Limb (tissue), 2 donors: ENCODE data around the gene RSL1D1.
"Not testable (repeated sequence)": the region's sequence is repeated elsewhere in the genome, so short reads cannot be mapped to it uniquely, and the experiment has no call there.

Experiments
- DNase-seq, 2 donors: peaks; one replicate each; pipeline ENCODE4 v3.0.0-alpha.2; 2016; ENCODE audit errors: extremely low spot score in 2 of 2

RSL1D1 gene

GRCh38 chr16:11844499-11844898 is 6.8 kb downstream of the RSL1D1 start:
- DNase-seq = no peak

DNA sequence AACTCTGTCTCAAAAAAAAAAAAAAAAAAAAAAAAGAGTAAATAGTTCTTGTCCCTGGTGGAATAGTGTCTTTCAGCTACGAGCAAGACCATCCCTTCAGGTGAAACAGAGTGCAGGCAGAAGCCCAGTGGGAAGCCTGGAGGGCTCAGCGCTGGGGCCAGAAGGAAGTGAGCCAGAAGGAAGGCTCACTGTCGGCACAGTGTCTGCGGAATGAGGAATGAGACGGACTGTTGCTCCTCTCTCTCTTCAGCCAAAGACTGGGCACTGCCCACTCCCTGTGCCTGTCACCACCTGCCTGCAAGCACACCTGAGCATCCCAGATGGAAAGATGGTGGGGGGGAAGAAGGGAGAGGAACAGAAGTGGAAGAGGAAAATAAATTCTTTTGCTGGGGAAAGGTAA is 7.5 kb downstream of the RSL1D1 start:
- DNase-seq = no peak

DNA sequence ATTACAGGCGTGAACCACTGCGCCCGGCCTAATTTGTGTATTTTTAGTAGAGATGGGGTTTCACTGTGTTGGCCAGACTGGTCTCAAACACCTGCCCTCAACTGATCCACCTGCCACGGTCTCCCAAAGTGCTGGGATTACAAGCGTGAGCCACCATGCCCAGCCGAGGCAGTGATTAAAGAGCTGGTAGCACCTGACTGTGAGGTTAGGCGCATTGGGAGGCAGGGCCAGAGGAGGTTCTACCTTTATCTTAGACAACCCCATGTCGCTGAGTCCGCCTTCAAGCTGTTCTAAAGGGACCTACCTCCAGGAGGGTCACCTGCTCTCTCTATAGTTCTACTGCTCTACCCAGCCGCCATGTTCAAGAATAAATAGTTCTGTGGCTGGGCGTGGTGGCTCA is 8.1 kb downstream of the RSL1D1 start:
- no peak for DNase-seq

- no peak for DNase-seq
Observed at GRCh38 chr16:11841026-11841425, 10.3 kb downstream of the RSL1D1 start.

GRCh38 chr16:11836650-11837244 is 14.6 kb downstream of the RSL1D1 start:
- no peak for DNase-seq

DNA sequence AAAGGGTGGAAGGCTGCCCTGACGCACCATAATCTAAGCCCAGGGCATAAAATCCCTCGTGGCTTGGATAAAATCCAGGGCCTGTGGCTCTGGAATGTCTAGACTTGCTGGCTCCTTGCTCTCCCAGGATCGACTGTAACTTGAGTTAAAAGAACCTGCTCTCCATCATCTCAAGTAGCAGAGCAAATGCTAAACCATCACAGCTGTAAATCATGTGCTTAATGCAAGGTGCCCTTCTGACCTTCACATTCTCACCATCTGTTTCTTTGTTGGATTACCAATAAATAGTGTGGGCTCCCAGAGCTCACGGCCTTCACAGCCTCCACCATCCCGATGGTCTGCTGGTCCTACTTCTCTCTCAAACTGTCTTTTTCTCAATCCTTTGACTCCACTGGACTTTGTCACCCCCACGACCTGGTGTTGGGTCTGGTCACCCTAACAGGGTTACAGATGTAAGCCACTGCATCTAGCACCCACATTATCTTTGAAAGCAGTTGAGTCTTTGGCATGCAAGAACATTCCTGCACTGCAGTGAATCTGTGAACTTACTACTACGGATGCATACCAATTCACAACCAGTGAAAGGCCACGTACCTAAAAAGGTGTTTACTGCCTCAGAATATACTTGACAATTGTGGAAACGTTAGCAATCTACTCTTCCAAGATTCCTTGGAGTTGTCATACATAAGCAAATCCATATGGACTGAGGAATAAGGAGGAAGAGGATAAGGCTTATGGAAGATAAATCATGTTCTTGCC is 15.3 kb downstream of the RSL1D1 start:
- no peak for DNase-seq

GRCh38 chr16:11835309-11835708 is 16.0 kb downstream of the RSL1D1 start:
- DNase-seq = no peak

- DNase-seq = peak in 1 of 2 donors; percentile 3
Observed at GRCh38 chr16:11833951-11834695, 17.2 kb downstream of the RSL1D1 start.

- no peak for DNase-seq
Observed at GRCh38 chr16:11828696-11829095, 22.6 kb downstream of the RSL1D1 start.

DNA sequence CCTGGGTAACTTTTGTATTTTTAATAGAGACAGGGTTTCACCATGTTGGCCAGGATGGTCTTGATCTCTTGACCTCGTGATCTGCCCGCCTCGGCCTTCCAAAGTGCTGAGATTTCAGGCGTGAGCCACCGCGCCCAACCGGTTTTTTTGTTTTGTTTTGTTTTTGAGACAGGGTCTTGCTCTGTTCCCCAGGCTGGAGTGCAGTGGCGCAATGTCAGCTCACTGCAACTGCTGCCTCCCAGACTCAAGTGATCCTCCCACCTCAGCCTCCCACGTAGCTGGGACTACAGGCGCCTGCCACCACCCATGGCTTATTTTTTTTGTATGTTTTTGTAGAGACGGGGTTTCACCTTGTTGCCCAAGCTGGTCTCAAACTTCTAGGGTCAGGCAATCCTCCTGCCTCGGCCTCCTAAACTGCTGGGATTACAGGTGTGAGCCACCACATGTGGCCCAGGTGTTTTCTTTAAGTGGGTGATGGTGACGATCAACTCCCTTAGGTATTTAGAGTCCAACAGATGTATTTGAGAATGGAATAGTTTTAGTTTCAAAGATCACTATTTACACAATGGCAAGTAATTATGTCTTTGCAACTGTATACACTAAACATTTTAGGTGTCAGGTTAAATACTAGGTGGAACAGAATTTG is 25.7 kb downstream of the RSL1D1 start:
- not testable (repeated sequence) for DNase-seq

DNA sequence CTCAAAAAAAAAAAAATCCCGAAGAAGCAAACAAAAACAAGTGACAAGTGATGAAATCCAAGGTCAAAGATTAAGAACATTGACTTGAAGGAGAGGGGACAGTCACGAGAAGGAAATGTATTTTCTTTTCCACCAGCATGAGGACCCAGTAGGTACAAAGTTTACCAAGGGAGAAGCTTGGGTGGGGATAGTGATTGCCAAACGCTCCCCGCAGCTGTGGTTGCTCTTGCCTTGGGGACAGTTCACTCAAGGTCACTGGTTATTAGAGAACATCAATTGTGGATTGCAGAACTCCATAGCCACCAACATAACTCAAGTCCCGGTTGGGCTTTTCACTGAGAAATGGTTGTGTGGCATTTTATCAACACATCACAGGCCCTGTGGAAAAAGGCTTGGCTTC is 27.0 kb downstream of the RSL1D1 start:
- no peak for DNase-seq

DNA sequence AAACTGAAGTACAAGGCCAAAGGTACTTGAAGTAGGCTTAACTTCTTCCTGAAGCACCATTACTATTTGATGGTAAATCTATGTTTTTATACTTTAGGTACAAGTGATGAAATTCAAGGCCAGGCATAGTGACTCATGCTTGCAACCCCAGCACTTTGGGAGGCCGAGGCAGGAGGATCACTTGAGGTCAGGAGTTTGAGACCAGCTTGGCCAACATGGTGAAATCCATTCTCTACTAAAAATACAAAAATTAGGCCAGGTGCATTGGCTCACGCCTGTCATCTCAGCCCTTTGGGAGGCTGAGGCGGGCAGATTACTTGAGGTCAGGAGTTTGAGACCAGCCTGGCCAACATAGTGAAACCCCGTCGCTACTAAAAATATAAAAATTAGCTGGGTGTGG is 27.7 kb downstream of the RSL1D1 start:
- DNase-seq = not testable (repeated sequence)

- no peak for DNase-seq
Observed at GRCh38 chr16:11819798-11820197, 31.5 kb downstream of the RSL1D1 start.

DNA sequence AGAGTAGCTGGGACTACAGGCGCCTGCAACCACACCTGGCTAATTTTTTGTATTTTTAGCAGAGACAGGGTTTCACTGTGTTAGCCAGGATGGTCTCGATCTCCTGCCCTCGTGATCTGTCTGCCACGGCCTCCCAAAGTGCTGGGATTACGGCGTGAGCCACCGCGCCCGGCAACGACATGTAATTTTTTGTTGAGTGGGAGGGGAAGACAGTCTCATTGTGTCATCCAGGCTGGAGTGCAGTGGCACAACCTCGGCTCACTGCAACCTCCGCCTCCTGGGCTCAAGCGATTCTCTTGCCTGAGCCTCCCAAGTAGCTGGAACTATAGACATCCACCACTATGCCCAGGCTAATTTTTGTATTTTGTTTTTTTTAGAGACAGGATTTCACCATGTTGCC is 32.4 kb downstream of the RSL1D1 start:
- not testable (repeated sequence) for DNase-seq

GRCh38 chr16:11816123-11816522 is 35.2 kb downstream of the RSL1D1 start:
- DNase-seq = no peak

DNA sequence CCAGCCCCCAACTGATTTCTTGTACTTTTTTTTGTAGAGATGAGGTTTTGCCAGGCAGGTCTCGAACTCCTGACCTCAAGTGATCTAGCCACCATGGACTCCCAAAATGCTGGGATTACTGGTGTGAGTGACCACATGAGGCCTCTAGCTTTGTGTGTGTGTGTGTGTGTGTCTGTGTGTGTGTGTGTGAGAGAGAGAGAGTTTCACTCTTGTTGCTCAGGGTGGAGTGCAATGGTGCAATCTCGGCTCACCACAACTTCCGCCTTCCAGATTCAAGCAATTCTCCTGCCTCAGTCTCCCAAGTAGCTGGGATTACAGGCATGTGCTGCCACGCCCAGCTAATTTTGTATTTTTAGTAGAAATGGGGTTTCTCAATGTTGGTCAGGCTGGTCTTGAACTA is 36.5 kb downstream of the RSL1D1 start:
- DNase-seq = not testable (repeated sequence)

DNA sequence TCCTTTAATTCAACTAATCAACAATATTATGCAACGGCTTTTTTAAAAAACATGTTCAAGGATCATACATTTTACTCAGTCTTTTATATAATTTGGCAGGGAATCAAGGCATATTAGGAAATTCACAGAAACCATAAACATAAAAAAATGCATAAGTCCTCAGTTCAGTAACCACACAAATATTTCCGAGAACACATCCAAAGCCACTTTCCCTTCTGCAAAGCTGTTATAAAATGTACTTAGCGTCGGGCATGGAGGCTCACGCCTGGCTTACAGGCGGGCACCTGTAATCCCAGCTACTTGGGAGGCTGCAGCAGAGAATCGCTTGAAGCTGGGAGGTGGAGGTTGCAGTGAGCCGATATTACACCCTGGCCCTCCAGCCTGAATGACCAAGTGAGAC is 44.6 kb downstream of the RSL1D1 start:
- DNase-seq = no peak

GRCh38 chr16:11805556-11805955 is 45.8 kb downstream of the RSL1D1 start:
- no peak for DNase-seq

DNA sequence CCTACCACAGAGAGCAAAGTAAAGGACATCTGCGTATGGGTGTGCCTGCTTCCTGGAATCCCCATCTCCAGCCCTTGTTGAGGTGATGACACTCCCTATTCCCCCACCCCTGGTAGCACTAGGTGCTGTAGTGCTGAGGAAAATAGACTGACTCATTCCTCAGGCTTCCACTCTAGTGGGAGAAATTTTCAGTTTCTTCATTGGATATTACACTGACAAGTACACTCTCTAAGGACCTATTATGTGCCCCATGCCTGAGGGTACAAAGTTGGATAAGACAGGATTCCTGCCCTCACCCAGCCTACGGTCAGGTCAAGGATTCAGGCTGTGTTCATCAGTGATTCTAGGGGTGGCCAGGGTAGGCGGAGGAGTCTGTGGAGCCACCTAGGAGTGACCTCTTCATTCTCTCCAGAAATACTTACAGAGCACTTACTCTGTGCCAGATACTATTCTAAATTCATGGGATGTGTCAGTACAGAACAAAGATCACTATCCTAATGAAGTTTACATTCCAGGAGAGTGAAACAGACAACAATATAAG is 49.8 kb downstream of the RSL1D1 start:
- DNase-seq = no peak

- DNase-seq = no peak
Observed at GRCh38 chr16:11800382-11800718, 51.0 kb downstream of the RSL1D1 start.

DNA sequence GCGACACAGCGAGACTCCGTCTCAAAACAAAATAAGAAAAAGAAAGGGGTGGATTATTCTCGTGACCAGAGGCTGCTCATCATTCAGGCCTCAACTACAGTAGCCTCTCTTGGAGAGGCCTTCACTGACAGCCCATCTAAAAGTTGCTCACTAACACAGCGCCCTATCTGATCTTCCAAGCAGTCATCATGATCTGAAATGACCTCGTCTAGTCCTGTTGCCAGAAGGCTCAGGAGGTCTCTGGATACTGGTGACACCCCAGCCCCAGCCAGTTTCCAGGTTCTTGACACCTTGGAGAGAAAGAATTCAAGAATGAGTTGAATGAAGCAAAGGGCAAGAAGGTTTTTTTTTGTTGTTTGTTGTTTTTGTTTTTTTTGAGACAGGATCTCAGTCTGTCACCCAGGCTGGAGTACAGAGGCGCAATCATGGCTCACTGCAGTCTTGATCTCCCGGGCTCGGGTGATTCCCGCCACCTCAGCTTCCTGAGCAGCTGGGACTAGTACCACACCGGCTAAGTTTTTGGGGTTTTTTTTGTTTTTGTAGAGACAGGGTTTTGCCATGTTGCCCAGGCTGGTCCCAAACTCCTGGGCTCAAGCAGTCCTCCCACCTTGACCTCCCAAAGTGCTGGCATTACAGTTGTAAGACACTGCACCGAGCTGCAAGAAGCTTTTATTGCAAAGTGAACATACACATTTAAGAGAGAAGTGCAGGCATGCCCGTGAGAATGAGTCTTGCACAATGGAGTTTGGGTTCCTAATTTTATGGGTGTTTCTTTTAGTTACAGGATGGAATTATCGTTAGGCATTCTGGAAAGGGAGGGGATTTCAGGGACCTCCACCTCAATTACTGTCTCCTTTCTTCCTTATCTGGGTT is 51.6 kb downstream of the RSL1D1 start:
- DNase-seq = no peak
